Esophagus squamous epithelium (tissue), 5 donors: ENCODE data around the gene RNF166. TPM values are rescaled to one million over a fixed set of nuclear protein-coding genes. Genes with fewer than 3 reads are reported as not detected.
A peak's percentile ranks its signal among the peaks of the same experiment; 100 is the strongest.

ENCODE experiments used
- DNase-seq: peaks from one replicate; lab custom pipeline; 2025; lab: John Stamatoyannopoulos, UW
- H3K27ac ChIP-seq, 4 donors: fragments of 200-600 bp; sonication (generic); one replicate each; pipeline ENCODE4 v1.5.1; 2016 to 2019; ENCODE audit warnings: mild to moderate bottlenecking in 1 of 4
- H3K27me3 ChIP-seq, 4 donors: fragments of 200-600 bp; sonication (generic); 1 replicate in 3 of 4; 2 replicates in 1 of 4; pipeline versions ENCODE4 v1.5.1 to v1.6.0; 2017 to 2021; ENCODE audit warnings: antibody characterized with exemption in 1 of 4
- H3K36me3 ChIP-seq, 3 donors: fragments of 200-600 bp; sonication (generic); one replicate each; pipeline ENCODE4 v1.5.1; 2016 to 2019
- H3K4me1 ChIP-seq, 3 donors: fragments of 200-600 bp; sonication (generic); one replicate each; pipeline ENCODE4 v1.5.1; 2017 to 2019
- H3K4me3 ChIP-seq, 4 donors: fragments of 200-600 bp; sonication (generic); 1 replicate in 3 of 4; 2 replicates in 1 of 4; pipeline ENCODE4 v1.5.1; 2016 to 2019; ENCODE audit warnings: mild to moderate bottlenecking in 2 of 4, moderate library complexity in 1 of 4
- H3K9me3 ChIP-seq, 3 donors: fragments of 200-600 bp; sonication (generic); one replicate each; pipeline ENCODE4 v1.5.1; 2016 to 2019
- POLR2A ChIP-seq, 4 donors: fragments of 450-650 bp; IDR thresholded peaks; one replicate each; pipeline ENCODE4 v1.6.1; 2017; ENCODE audit warnings: antibody characterized with exemption in 4 of 4, mild to moderate bottlenecking in 4 of 4, moderate library complexity in 3 of 4
- WGBS, 2 donors: methylation state at CpG; one replicate each; pipeline ENCODE4 v1.1.5; 2018; 5-methylcytosine and 5-hydroxymethylcytosine counted together
- intact Hi-C: fragments of 100-400 bp; cut with DNase I; formaldehyde crosslinking; loops from one replicate; pipeline ENCODE4 v1.15.0; 2022
- total RNA-seq, 4 donors: library from RNA; depleted of rRNA; stranded (reverse); fragments of >200 nt; gene quantifications; one replicate each; pipeline ENCODE4 v1.1.0, GENCODE V29; 2016
- TF ChIP-seq, protein P1 (sequence below), 6 experiments: fragments of 450-650 bp in 4 of 6; fragments of 200-600 bp in 2 of 6; sonication (generic) in 2 of 6; IDR thresholded peaks; one replicate each; pipeline ENCODE4 v1.5.1; 2016 to 2019; ENCODE audit warnings: antibody characterized with exemption in 6 of 6, mild to moderate bottlenecking in 4 of 6, moderate library complexity in 4 of 6
- donor health status: DM: yes; HTN: yes; CAD: no.

Gene RNF166
- total RNA-seq, 4 donors from 2014 or later = 7.1 to 16.8 (median 9.6) TPM

DNA sequence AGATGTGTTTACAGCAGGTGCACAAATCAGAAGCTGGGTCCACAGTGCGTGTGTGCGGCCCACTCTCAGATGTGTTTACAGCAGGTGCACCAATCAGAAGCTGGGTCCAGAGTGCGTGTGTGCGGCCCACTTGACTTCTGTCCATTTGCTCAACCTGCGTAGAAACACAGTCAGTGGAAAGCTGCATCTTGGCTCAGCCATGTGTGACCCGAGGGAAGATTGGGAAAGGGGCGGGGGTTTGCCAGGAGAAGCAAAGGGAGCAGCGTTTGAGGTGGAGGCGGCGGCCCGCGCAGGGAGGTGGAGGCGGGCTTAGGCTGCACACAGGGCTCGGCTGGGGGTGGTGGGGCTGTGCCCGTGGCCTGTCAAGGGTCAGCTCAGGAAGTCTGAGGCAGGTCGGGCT is 4.3 kb upstream of the RNF166 start:
- Histone ChIP-seq H3K36me3 (peaks cover 13 to 34% (median 19%) of the 10 kb centered on the region in 3 donors), H3K27me3 (no peaks in the 10 kb centered on the region), H3K4me3 (no peak overlapping the region), H3K27ac (no peak overlapping the region), H3K4me1 (peaks cover 11 to 31% (median 13%) of the 10 kb centered on the region in 3 donors), H3K9me3 (no peaks in the 10 kb centered on the region)
- intact Hi-C loops = no loop called here
- TF ChIP-seq, protein P1, sequence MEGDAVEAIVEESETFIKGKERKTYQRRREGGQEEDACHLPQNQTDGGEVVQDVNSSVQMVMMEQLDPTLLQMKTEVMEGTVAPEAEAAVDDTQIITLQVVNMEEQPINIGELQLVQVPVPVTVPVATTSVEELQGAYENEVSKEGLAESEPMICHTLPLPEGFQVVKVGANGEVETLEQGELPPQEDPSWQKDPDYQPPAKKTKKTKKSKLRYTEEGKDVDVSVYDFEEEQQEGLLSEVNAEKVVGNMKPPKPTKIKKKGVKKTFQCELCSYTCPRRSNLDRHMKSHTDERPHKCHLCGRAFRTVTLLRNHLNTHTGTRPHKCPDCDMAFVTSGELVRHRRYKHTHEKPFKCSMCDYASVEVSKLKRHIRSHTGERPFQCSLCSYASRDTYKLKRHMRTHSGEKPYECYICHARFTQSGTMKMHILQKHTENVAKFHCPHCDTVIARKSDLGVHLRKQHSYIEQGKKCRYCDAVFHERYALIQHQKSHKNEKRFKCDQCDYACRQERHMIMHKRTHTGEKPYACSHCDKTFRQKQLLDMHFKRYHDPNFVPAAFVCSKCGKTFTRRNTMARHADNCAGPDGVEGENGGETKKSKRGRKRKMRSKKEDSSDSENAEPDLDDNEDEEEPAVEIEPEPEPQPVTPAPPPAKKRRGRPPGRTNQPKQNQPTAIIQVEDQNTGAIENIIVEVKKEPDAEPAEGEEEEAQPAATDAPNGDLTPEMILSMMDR (IDR thresholded peaks at IDR 0.05) = no peak
- no peak for TF ChIP-seq POLR2A (IDR thresholded peaks at IDR 0.05)
- WGBS, 2 donors = 73% methylated on average over 14 to 15 of the region's 16 CpGs
- no peak for DNase-seq

DNA sequence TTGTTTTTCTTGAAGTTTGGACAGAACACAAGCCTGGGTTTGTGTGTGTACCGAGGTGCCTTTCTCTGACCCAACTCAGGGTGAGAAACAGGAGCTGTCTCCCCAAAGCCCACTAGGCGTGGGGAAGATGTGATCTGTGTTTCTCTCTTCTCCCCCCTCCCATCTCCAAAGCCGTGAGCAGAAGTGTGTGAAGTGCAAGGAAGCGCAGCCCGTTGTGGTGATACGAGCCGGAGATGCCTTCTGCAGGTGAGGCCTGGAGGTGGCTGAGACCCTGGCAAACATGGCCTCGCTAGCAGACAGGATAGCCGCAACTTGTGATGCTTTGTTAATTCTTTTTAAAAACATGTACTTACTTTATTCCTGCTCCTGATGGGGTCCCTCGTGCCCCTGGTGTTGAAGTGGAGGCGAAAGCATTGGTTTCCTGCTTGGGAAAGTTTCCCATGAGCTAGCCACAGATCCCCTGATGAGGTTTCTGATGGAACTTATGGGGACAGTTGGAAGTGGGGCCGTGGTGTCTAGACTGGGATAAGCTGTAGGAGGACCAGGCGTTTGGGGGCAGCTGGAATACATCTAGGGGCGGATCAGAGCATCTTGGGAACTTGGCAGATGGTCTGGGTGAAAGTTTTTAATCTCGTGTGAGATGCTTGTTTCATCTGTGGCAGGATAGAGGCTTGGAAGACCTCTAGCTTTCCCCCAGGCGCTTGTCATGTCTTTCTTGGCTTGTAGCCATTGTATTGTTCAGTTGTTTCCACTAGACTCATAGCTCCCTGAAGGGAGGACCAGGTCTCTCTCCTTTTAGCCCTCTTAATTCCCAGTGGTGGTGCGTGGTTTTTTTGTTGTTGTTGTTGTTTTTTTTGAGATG is 988 bp upstream of the RNF166 start:
- DNase-seq = no peak
- H3K4me1 ChIP-seq = peaks cover 20 to 60% (median 23%) of the 10 kb centered on the region in 3 donors
- no peaks in the 10 kb centered on the region for H3K9me3 ChIP-seq
- H3K36me3 ChIP-seq = peaks cover 0 to 10% (median 0%) of the 10 kb centered on the region in 3 donors
- TF ChIP-seq, protein P1 (IDR thresholded peaks at IDR 0.05) = peak in 1 of 6 experiments; percentile 3
- TF ChIP-seq POLR2A (IDR thresholded peaks at IDR 0.05) = no peak
- no peaks in the 10 kb centered on the region for H3K27me3 ChIP-seq
- WGBS, 2 donors = 22 to 29% methylated on average over 14 to 15 of the region's 17 CpGs
- peak overlapping the region; percentile 93 to 99 (median 95) for H3K4me3 ChIP-seq
- peak overlapping the region in 3 of 4 donors; percentile 78 to 95 (median 86) for H3K27ac ChIP-seq
- intact Hi-C loops = no loop called here

DNA sequence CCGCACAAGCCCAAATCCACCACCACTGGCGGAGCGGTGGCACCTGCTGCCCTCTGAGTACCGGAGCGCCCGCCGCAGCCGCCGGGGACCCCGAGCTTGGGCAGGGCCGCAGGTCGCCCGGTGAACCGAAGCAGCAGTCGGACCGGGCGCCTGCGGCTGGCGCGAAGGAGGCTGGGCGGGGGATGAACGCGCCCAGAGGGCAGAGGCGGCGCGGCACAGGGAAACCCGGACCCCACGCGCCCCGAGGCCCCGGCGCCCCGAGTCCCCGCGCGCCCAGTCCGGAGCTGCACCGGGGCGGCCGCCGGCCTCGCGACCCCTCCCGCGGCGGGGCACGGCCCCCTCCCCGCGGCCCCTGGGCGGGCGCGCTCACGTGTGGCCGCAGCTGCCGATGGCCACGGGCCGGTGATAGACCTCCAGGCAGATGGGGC is 393 bp downstream of the RNF166 start:
- DNase-seq = no peak
- intact Hi-C loops = no loop called here
- no peaks in the 10 kb centered on the region for H3K27me3 ChIP-seq
- 0% methylated on average over 4 of the region's 57 CpGs; no CpG with 5 or more reads in 1 of the 2 donors for WGBS, 2 donors
- no peaks in the 10 kb centered on the region for H3K9me3 ChIP-seq
- no peak for TF ChIP-seq POLR2A (IDR thresholded peaks at IDR 0.05)
- TF ChIP-seq, protein P1 (IDR thresholded peaks at IDR 0.05) = no peak
- H3K27ac ChIP-seq = peak overlapping the region; percentile 78 to 95 (median 90)
- peak overlapping the region; percentile 93 to 99 (median 95) for H3K4me3 ChIP-seq
- H3K36me3 ChIP-seq = peaks cover 0 to 10% (median 0%) of the 10 kb centered on the region in 3 donors
- peaks cover 24 to 71% (median 29%) of the 10 kb centered on the region in 3 donors for H3K4me1 ChIP-seq

DNA sequence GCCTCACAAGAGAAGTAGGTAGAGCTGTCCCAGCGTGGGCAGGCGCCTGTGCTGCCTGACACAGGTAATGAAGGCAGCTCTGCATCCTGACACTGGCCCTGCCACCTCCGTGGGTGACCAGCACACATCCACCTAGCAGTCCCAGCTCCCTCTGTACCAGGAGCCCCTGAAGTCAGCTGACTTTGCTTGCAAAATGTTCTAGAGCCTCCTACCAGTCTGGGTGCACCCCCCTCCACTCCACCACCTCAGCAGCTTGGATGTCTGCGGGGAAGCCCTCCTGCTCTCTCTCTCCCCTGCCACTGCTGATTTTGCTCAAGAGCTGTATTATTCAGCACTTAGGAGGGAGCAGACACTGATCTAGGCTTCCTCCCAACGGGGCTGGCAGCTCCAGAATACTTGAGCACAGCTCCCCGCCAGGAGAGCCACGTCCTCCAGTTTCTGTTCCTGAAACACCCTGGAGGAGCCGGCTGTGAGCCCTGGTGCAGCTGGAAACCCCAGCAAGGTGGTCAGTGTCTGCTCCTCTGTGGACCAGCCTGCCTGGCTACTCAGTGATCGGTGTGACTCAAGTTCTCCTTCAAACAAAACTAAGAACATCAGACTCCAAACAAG is 1.0 kb downstream of the RNF166 start:
- Histone ChIP-seq H3K27ac (peak overlapping the region; percentile 78 to 95 (median 90)), H3K4me1 (peaks cover 28 to 77% (median 34%) of the 10 kb centered on the region in 3 donors), H3K4me3 (peak overlapping the region; percentile 93 to 99 (median 95)), H3K9me3 (no peaks in the 10 kb centered on the region), H3K36me3 (peaks cover 0 to 11% (median 0%) of the 10 kb centered on the region in 3 donors), H3K27me3 (no peaks in the 10 kb centered on the region)
- intact Hi-C loops = no loop called here
- WGBS, 2 donors = 24 to 34% methylated on average over 4 to 7 of the region's 9 CpGs
- TF ChIP-seq POLR2A (IDR thresholded peaks at IDR 0.05) = peak in 2 of 4 donors; percentile 7 to 18
- TF ChIP-seq, protein P1 (IDR thresholded peaks at IDR 0.05) = no peak
- no peak for DNase-seq
